ENCODE measurements around the gene MRPL12. TPM values are rescaled to one million over a fixed set of nuclear protein-coding genes. Genes with fewer than 3 reads are reported as not detected.

Gene MRPL12
- total and polyA plus RNA-seq, 2 donors (not counting 1 experiment from before 2014, with no cell fraction given), result 23.8 to 25.6 TPM

- DNase-seq (no peak), ATAC-seq (ENCODE audit: low read depth) (no peak)
- ChIA-PET CTCF (no interaction called here), POLR2A (no interaction called here)
- H3K4me1 Mint-ChIP-seq, result peaks cover 23% of the 10 kb centered on the region
- peaks cover 0 to 7% of the 10 kb centered on the region in 2 experiments for H3K36me3 ChIP-seq (replicated peaks in 1 of 2; ENCODE audit: control extremely low read depth in 1 of 2, control insufficient read depth in 1 of 2, extremely low read depth in 1 of 2, insufficient read depth in 2 of 2, low read length in 1 of 2)
- no peak overlapping the region for H3K9ac ChIP-seq (ENCODE audit: low read length)
- no peak overlapping the region for H3K27ac ChIP-seq (ENCODE audit: low read length in 2 of 2)
- 87% methylated on average over 6 of the region's 7 CpGs for WGBS (ENCODE audit: insufficient coverage)
- intact Hi-C loops (cut with micrococcal nuclease), result no loop called here
- H3K27me3 Mint-ChIP-seq, result no peaks in the 10 kb centered on the region
- H3K9me3 Mint-ChIP-seq (ENCODE audit: insufficient read depth), result no peaks in the 10 kb centered on the region
- no peak overlapping the region for H3K27ac Mint-ChIP-seq
- H3K4me1 ChIP-seq (ENCODE audit: control insufficient read depth in 2 of 2, insufficient read depth in 2 of 2, low read length in 2 of 2), result peaks cover 19 to 25% of the 10 kb centered on the region in 2 donors
- peaks cover 43% of the 10 kb centered on the region for H3K79me2 ChIP-seq (ENCODE audit: control insufficient read depth, insufficient read depth, low read length)
- H4K20me1 ChIP-seq (ENCODE audit: control insufficient read depth, insufficient read depth, low read length, poor library complexity, severe bottlenecking), result no peaks in the 10 kb centered on the region
- no peak overlapping the region for H2AFZ ChIP-seq (ENCODE audit: insufficient read depth, low read depth, low read length, poor library complexity, severe bottlenecking)
- no peak overlapping the region for H3K4me2 ChIP-seq (replicated peaks; ENCODE audit: low read depth, low read length, poor library complexity, severe bottlenecking)
- no peak overlapping the region for H3K4me3 Mint-ChIP-seq
- no peaks in the 10 kb centered on the region for H3K9me3 ChIP-seq (ENCODE audit: control extremely low read depth in 1 of 3, control insufficient read depth in 2 of 3, insufficient read depth in 1 of 3, low read length in 2 of 3)
- H3K4me3 ChIP-seq (ENCODE audit: control extremely low read depth in 1 of 5, extremely low read depth in 1 of 5, insufficient read depth in 1 of 5, low read depth in 2 of 5, low read length in 4 of 5), result no peak overlapping the region
- H3K27me3 ChIP-seq (replicated peaks in 1 of 4; ENCODE audit: control extremely low read depth in 1 of 4, control insufficient read depth in 3 of 4, insufficient read depth in 4 of 4, low read length in 3 of 4), result no peaks in the 10 kb centered on the region
- TF ChIP-seq EZH2 (IDR thresholded peaks at IDR 0.05; ENCODE audit: borderline replicate concordance, insufficient read depth, low read depth, low read length, poor library complexity, severe bottlenecking), result no peak
- TF ChIP-seq, protein P1, sequence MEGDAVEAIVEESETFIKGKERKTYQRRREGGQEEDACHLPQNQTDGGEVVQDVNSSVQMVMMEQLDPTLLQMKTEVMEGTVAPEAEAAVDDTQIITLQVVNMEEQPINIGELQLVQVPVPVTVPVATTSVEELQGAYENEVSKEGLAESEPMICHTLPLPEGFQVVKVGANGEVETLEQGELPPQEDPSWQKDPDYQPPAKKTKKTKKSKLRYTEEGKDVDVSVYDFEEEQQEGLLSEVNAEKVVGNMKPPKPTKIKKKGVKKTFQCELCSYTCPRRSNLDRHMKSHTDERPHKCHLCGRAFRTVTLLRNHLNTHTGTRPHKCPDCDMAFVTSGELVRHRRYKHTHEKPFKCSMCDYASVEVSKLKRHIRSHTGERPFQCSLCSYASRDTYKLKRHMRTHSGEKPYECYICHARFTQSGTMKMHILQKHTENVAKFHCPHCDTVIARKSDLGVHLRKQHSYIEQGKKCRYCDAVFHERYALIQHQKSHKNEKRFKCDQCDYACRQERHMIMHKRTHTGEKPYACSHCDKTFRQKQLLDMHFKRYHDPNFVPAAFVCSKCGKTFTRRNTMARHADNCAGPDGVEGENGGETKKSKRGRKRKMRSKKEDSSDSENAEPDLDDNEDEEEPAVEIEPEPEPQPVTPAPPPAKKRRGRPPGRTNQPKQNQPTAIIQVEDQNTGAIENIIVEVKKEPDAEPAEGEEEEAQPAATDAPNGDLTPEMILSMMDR (IDR thresholded peaks at IDR 0.05), result no peak
These were observed 39.1 kb upstream of the MRPL12 start for GRCh38 chr17:81664051-81664470.

DNA sequence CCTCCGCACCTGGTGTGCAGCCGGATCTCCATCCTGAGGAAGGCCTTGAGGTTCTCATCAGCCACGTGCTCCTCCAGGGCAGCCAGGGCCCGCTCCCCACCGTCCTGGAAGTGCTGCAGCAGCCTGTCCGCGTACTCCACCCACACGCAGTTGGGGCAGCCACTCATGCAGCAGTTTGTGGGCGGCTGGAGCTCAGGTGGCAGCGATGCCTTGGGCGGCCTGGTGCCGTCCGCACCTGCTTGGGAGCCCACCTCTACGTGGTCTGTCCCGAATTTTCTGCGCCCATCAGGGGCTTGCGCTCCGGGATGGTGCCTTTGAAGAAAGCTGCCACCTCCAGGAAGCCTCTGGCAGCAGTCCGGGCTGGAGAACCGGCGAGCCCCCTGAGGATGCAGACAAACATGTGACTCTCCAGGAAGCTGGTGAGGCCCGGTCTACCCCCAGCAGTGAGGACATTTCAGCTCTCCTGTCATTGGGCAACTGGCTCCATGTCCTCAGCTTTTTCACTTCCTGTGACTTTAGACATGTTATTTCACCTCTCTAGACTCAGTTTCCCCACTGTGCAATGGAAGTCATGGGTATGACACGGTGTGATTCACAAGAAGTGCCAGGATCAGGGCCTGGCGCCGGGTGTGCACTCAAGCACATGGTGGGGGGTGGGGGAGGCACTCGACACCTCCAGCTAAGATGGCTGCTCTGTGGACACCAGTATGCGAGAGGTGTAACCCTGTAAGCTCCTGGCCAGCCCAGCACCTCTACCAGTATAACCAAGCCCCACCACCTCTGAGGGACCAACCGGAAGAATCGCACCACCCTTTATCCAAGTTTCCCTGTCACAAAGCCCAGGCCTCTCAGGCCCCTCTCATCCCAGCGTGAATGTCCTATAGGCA, 37.7 kb upstream of the MRPL12 start:
- Histone ChIP-seq H3K9me3 (ENCODE audit: control extremely low read depth in 1 of 3, control insufficient read depth in 2 of 3, insufficient read depth in 1 of 3, low read length in 2 of 3) (no peaks in the 10 kb centered on the region), H3K4me2 (replicated peaks; ENCODE audit: low read depth, low read length, poor library complexity, severe bottlenecking) (peak overlapping the region; percentile 93), H3K9ac (ENCODE audit: low read length) (peak overlapping the region; percentile 88), H3K4me3 (ENCODE audit: control extremely low read depth in 1 of 5, extremely low read depth in 1 of 5, insufficient read depth in 1 of 5, low read depth in 2 of 5, low read length in 4 of 5) (peak overlapping the region; percentile 77 to 98 (median 93)), H3K4me1 (ENCODE audit: control insufficient read depth in 2 of 2, insufficient read depth in 2 of 2, low read length in 2 of 2) (peaks cover 19 to 25% of the 10 kb centered on the region in 2 donors), H3K79me2 (ENCODE audit: control insufficient read depth, insufficient read depth, low read length) (peaks cover 54% of the 10 kb centered on the region), H4K20me1 (ENCODE audit: control insufficient read depth, insufficient read depth, low read length, poor library complexity, severe bottlenecking) (peaks cover 7% of the 10 kb centered on the region), H2AFZ (ENCODE audit: insufficient read depth, low read depth, low read length, poor library complexity, severe bottlenecking) (peak overlapping the region; percentile 89), H3K36me3 (replicated peaks in 1 of 2; ENCODE audit: control extremely low read depth in 1 of 2, control insufficient read depth in 1 of 2, extremely low read depth in 1 of 2, insufficient read depth in 2 of 2, low read length in 1 of 2) (peaks cover 0 to 15% of the 10 kb centered on the region in 2 experiments), H3K27me3 (replicated peaks in 1 of 4; ENCODE audit: control extremely low read depth in 1 of 4, control insufficient read depth in 3 of 4, insufficient read depth in 4 of 4, low read length in 3 of 4) (no peaks in the 10 kb centered on the region), H3K27ac (ENCODE audit: low read length in 2 of 2) (peak overlapping the region; percentile 69 to 80)
- Mint-ChIP-seq H3K27ac (peak overlapping the region; percentile 88), H3K4me3 (peak overlapping the region; percentile 91), H3K9me3 (ENCODE audit: insufficient read depth) (no peaks in the 10 kb centered on the region), H3K27me3 (no peaks in the 10 kb centered on the region), H3K4me1 (peaks cover 23% of the 10 kb centered on the region)
- ChIA-PET CTCF (interaction anchor here (1.2 to 1.8 kb wide), 2 partner anchors 18 to 64 kb away, joined by 3 to 5 read pairs; partner anchors contain the start of genes ARL16 and HGS), POLR2A (no interaction called here)
- WGBS (ENCODE audit: insufficient coverage), result 53% methylated on average over 30 of the region's 30 CpGs
- ATAC-seq (ENCODE audit: low read depth), result no peak
- intact Hi-C loops (cut with micrococcal nuclease), result loop anchor here (1.0 to 2.0 kb wide), 5 partner anchors 18 to 426 kb away; partner anchors contain the start of genes ARL16, FAAP100, MRPL12 and NDUFAF8
- TF ChIP-seq EZH2 (IDR thresholded peaks at IDR 0.05; ENCODE audit: borderline replicate concordance, insufficient read depth, low read depth, low read length, poor library complexity, severe bottlenecking), result no peak
- TF ChIP-seq, protein P1 (IDR thresholded peaks at IDR 0.05), result no peak
- peak; percentile 51 for DNase-seq

All from B cell (primary cell).